ENCODE measurements around the gene ATP2A2. TPM values are rescaled to one million over a fixed set of nuclear protein-coding genes. Genes with fewer than 3 reads are reported as not detected.

Gene ATP2A2
- total RNA-seq = 127 and 141 TPM in 2 replicates

DNA sequence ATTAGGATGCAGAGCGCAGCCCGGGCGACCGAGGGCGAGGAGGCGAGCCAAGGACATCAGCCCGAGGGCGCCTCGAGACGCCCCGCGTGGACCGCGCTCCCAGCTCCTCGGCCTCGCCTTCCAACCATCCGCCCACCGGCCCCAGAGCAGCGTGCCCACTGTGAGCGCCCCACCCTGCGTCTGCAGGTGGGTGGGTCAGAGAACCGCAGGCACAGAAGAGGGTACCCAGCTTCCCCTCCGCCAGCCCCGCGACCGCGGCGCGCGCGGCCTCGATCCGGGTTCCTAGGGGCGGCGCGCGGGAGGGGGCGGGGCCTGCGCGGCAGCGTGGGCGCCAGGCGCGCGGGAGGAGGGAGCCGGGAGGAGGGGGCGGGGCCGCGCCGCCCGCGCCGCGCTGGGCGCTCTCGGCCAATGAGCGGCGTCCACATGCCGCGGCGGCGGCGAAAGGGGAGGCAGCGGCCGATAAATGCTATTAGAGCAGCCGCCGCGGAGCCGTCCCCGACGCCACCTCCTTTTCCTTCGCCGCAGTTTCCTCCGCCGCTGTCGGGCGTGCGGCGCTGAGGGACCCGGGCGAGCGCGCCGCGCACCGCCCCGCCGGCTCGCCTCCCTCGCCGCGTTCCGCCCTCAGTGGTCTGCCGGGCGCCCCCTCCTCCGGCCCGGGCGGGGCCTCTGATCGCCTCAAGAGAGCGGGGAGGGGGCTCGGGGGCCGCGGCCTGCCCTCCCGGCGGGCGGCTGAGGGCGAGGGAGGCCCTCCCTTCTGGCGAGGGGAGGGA is at the start of gene ATP2A2:
Gene ATP2A2, plus strand, starts transcription at position 469 of the 770 bp plus-strand sequence. CDS start 543 bp downstream, outside the sequence.

Other genes starting within 250 kb of the ATP2A2 start
- gene C12orf76, start 232.7 kb upstream of the ATP2A2 start, total RNA-seq = 16.2 and 25.8 TPM in 2 replicates
- gene IFT81, start 156.9 kb upstream of the ATP2A2 start, total RNA-seq = 8.1 and 10.1 TPM in 2 replicates
- gene ANAPC7, start 122.5 kb downstream of the ATP2A2 start, total RNA-seq = 36.0 and 41.0 TPM in 2 replicates
- 286 and 325 TPM in 2 replicates for gene ARPC3, start 169.1 kb downstream of the ATP2A2 start, total RNA-seq
- 16.0 and 19.5 TPM in 2 replicates for gene GPN3, start 187.0 kb downstream of the ATP2A2 start, total RNA-seq
- gene FAM216A, start 187.6 kb downstream of the ATP2A2 start, total RNA-seq = 8.3 and 8.9 TPM in 2 replicates
- gene VPS29, start 220.9 kb downstream of the ATP2A2 start, total RNA-seq = 49.7 and 71.1 TPM in 2 replicates
- 0.21 and 0.24 TPM in 2 replicates for gene RAD9B, start 221.1 kb downstream of the ATP2A2 start, total RNA-seq